Liver (tissue), 9 donors: ENCODE measurements around the gene SSBP2. TPM values are rescaled to one million over a fixed set of nuclear protein-coding genes. Genes with fewer than 3 reads are reported as not detected.

Experiments used
- DNase-seq: peaks from one replicate; pipeline ENCODE4 v3.0.0-alpha.2; 2017; ENCODE audit warnings: low spot score
- H3K27ac ChIP-seq, 2 donors: one replicate each; pipeline ENCODE4 v1.7.0; 2013; ENCODE audit warnings: inconsistent platforms in 2 of 2, low read length in 2 of 2, control low read depth in 1 of 2, low read depth in 1 of 2, mild to moderate bottlenecking in 1 of 2
- H3K27me3 ChIP-seq, 4 donors: one replicate each; pipeline versions ENCODE4 v1.6.1 to v1.7.0; 2013; ENCODE audit warnings: low read length in 3 of 4, inconsistent platforms in 1 of 4, mild to moderate bottlenecking in 1 of 4, moderate library complexity in 1 of 4; ENCODE audit not compliant: control insufficient read depth in 4 of 4, insufficient read depth in 4 of 4
- H3K36me3 ChIP-seq, 4 donors: one replicate each; pipeline versions ENCODE4 v1.6.1 to v1.7.0; 2013; ENCODE audit warnings: low read length in 3 of 4, mild to moderate bottlenecking in 3 of 4, low read depth in 1 of 4, moderate library complexity in 1 of 4; ENCODE audit not compliant: control insufficient read depth in 4 of 4, insufficient read depth in 3 of 4
- H3K4me1 ChIP-seq, 4 donors: one replicate each; pipeline versions ENCODE4 v1.6.1 to v1.7.0; 2013; ENCODE audit warnings: low read length in 3 of 4, mild to moderate bottlenecking in 3 of 4, moderate library complexity in 1 of 4; ENCODE audit not compliant: control insufficient read depth in 4 of 4, insufficient read depth in 4 of 4
- H3K4me3 ChIP-seq, 3 donors: one replicate each; pipeline versions ENCODE4 v1.6.1 to v1.7.0; 2013; ENCODE audit warnings: low read length in 3 of 3, control low read depth in 1 of 3, low read depth in 1 of 3, mild to moderate bottlenecking in 1 of 3
- H3K9ac ChIP-seq, 2 donors: one replicate each; pipeline ENCODE4 v1.7.0; 2013; ENCODE audit warnings: low read length in 2 of 2, mild to moderate bottlenecking in 2 of 2, moderate library complexity in 2 of 2, control low read depth in 1 of 2, low read depth in 1 of 2
- H3K9me3 ChIP-seq, 4 donors: one replicate each; pipeline versions ENCODE4 v1.6.1 to v1.7.0; 2013; ENCODE audit warnings: low read length in 3 of 4; ENCODE audit not compliant: control insufficient read depth in 4 of 4
- ATF3 ChIP-seq: IDR thresholded peaks from 2 replicates; pipeline ENCODE4 v1.6.1; 2016; ENCODE audit warnings: antibody characterized with exemption
- CTCF ChIP-seq: fragments of 150-350 bp; IDR thresholded peaks from 2 replicates; pipeline ENCODE4 v1.5.1; 2017; ENCODE audit warnings: improper control_type of control experiment, low read depth, low read length; ENCODE audit not compliant: missing input control
- EGR1 ChIP-seq, 2 donors: IDR thresholded peaks; 2 replicates each; pipeline ENCODE4 v1.6.1; 2016 to 2018; ENCODE audit warnings: antibody characterized with exemption in 2 of 2, low read depth in 2 of 2
- FOXA1 ChIP-seq: IDR thresholded peaks from 2 replicates; pipeline ENCODE4 v1.6.1; 2016; ENCODE audit warnings: antibody characterized with exemption
- FOXA2 ChIP-seq: IDR thresholded peaks from 2 replicates; pipeline ENCODE4 v1.6.1; 2016; ENCODE audit warnings: antibody characterized with exemption
- GABPA ChIP-seq, 2 donors: IDR thresholded peaks in 1 of 2; conservative IDR thresholded peaks in 1 of 2; 2 replicates each; pipeline ENCODE4 v1.6.1; 2016; ENCODE audit warnings: antibody characterized with exemption in 2 of 2, mild to moderate bottlenecking in 1 of 2, moderate library complexity in 1 of 2
- HNF4A ChIP-seq, 2 donors: conservative IDR thresholded peaks; 2 replicates each; pipeline ENCODE4 v1.6.1; 2016; ENCODE audit warnings: antibody characterized with exemption in 2 of 2, mild to moderate bottlenecking in 2 of 2
- HNF4G ChIP-seq: IDR thresholded peaks from 2 replicates; pipeline ENCODE4 v1.6.1; 2016; ENCODE audit warnings: antibody characterized with exemption
- JUND ChIP-seq, 2 donors: IDR thresholded peaks; 2 replicates each; pipeline ENCODE4 v1.6.1; 2016; ENCODE audit warnings: antibody characterized with exemption in 2 of 2
- MAX ChIP-seq: IDR thresholded peaks from 2 replicates; pipeline ENCODE4 v1.6.1; 2016; ENCODE audit warnings: antibody characterized with exemption
- NR2F2 ChIP-seq: IDR thresholded peaks from 2 replicates; pipeline ENCODE4 v1.6.1; 2016; ENCODE audit warnings: antibody characterized with exemption
- RAD21 ChIP-seq, 2 donors: IDR thresholded peaks; 2 replicates each; pipeline ENCODE4 v1.6.1; 2016; ENCODE audit warnings: antibody characterized with exemption in 2 of 2, mild to moderate bottlenecking in 2 of 2
- REST ChIP-seq: IDR thresholded peaks from 2 replicates; pipeline ENCODE4 v1.6.1; 2016; ENCODE audit warnings: antibody characterized with exemption, mild to moderate bottlenecking
- RXRA ChIP-seq, 2 donors: IDR thresholded peaks; 2 replicates each; pipeline ENCODE4 v1.6.1; 2017 to 2018; ENCODE audit warnings: antibody characterized with exemption in 2 of 2, mild to moderate bottlenecking in 1 of 2
- SP1 ChIP-seq: IDR thresholded peaks from 2 replicates; pipeline ENCODE4 v1.6.1; 2018; ENCODE audit warnings: antibody characterized with exemption, mild to moderate bottlenecking
- TAF1 ChIP-seq: conservative IDR thresholded peaks from 2 replicates; pipeline ENCODE4 v1.6.1; 2016; ENCODE audit warnings: antibody characterized with exemption, mild to moderate bottlenecking
- YY1 ChIP-seq: IDR thresholded peaks from 2 replicates; pipeline ENCODE4 v1.6.1; 2016; ENCODE audit warnings: antibody characterized with exemption, mild to moderate bottlenecking
- ZBTB33 ChIP-seq: IDR thresholded peaks from 2 replicates; pipeline ENCODE4 v1.6.1; 2016; ENCODE audit warnings: antibody characterized with exemption
- WGBS: extraction: QIAGEN DNeasy Blood & Tissue Kit; methylation state at CpG from one replicate; pipeline ENCODE4 v1.1.7; 2013; 5-methylcytosine and 5-hydroxymethylcytosine counted together
- polyA plus RNA-seq, 2 donors: library from polyadenylated mRNA; stranded (reverse) in 1 of 2; unstranded in 1 of 2; fragments of 200-250 nt in 1 of 2; fragments of >200 nt in 1 of 2; fragmentation: Nextera tagmentation in 1 of 2; extraction: Ambion mirVana in 1 of 2; gene quantifications; one replicate each; pipeline versions ENCODE4 v1.2.1 to v1.2.3, GENCODE V29; 2013 to 2015
- total RNA-seq, 2 donors: library from RNA; depleted of rRNA; stranded (reverse); fragments of >200 nt; gene quantifications; one replicate each; pipeline ENCODE4 v1.2.3, GENCODE V29; 2014
- donor health status: healthy.
- donor health status: healthy.
- donor health status: healthy.
- donor health status: healthy.
- donor health status: healthy.

SSBP2 gene
- total and polyA plus RNA-seq, 4 donors: 2.2 to 10.1 (median 4.1) TPM

- Histone ChIP-seq H3K36me3 (no peaks in the 10 kb centered on the region), H3K27ac (no peak overlapping the region), H3K27me3 (no peaks in the 10 kb centered on the region), H3K9ac (no peak overlapping the region), H3K9me3 (no peaks in the 10 kb centered on the region), H3K4me3 (no peak overlapping the region), H3K4me1 (peaks cover 0 to 9% (median 5%) of the 10 kb centered on the region in 4 donors)
- no peak for DNase-seq
- TF ChIP-seq ATF3 (no peak), REST (no peak), FOXA2 (no peak), HNF4G (peak; percentile 25), HNF4A (conservative IDR thresholded peaks at IDR 0.05) (peak; percentile 66 to 73)
- 23% methylated on average over 2 of the region's 2 CpGs for WGBS
Measured at GRCh38 chr5:81402192-81402930, 348.5 kb downstream of the SSBP2 start.

- no peak for TF ChIP-seq HNF4G
- no peak for TF ChIP-seq YY1
- no peak for TF ChIP-seq ATF3
- no peak for TF ChIP-seq RXRA (IDR thresholded peaks at IDR 0.05)
- TF ChIP-seq NR2F2: no peak
- TF ChIP-seq CTCF: no peak
- no peak for TF ChIP-seq TAF1
- TF ChIP-seq HNF4A (conservative IDR thresholded peaks at IDR 0.05): no peak
- TF ChIP-seq FOXA2: no peak
- TF ChIP-seq RAD21 (IDR thresholded peaks at IDR 0.05): no peak
- no peak for TF ChIP-seq FOXA1
- no peak for TF ChIP-seq ZBTB33
- no peak for TF ChIP-seq JUND (IDR thresholded peaks at IDR 0.05)
- TF ChIP-seq REST: no peak
- TF ChIP-seq SP1: no peak
- TF ChIP-seq MAX: no peak
- no peak for TF ChIP-seq EGR1 (IDR thresholded peaks at IDR 0.05; ENCODE audit: low read depth in 2 of 2)
- TF ChIP-seq GABPA (IDR thresholded peaks at IDR 0.05 in 1 of 2, conservative IDR thresholded peaks at IDR 0.05 in 1 of 2): no peak
- 95% methylated on average over 11 of the region's 11 CpGs for WGBS
- Histone ChIP-seq H3K27ac (no peak overlapping the region), H3K9ac (no peak overlapping the region), H3K27me3 (no peaks in the 10 kb centered on the region), H3K9me3 (no peaks in the 10 kb centered on the region), H3K36me3 (no peaks in the 10 kb centered on the region), H3K4me1 (peaks cover 4 to 19% (median 8%) of the 10 kb centered on the region in 4 donors), H3K4me3 (no peak overlapping the region)
- no peak for DNase-seq
Measured at GRCh38 chr5:81401266-81401665, 349.6 kb downstream of the SSBP2 start.
